Peyer's patch (tissue), 4 donors: ENCODE results near the gene NOL12. TPM values are rescaled to one million over a fixed set of nuclear protein-coding genes. Genes with fewer than 3 reads are reported as not detected.
A peak's percentile ranks its signal among the peaks of the same experiment; 100 is the strongest.

Source experiments
- DNase-seq, 3 donors: peaks; one replicate each; pipeline ENCODE4 v3.0.0-alpha.2; 2017 to 2019
- H3K27ac ChIP-seq, 4 donors: fragments of 200-600 bp; sonication (generic); one replicate each; pipeline ENCODE4 v1.5.1; 2016 to 2019
- H3K27me3 ChIP-seq, 2 donors: fragments of 200-600 bp; sonication (generic); one replicate each; pipeline ENCODE4 v1.5.1; 2019
- H3K36me3 ChIP-seq, 3 donors: fragments of 200-600 bp; sonication (generic); one replicate each; pipeline ENCODE4 v1.5.1; 2016 to 2019
- H3K4me1 ChIP-seq, 4 donors: fragments of 200-600 bp; sonication (generic); one replicate each; pipeline ENCODE4 v1.5.1; 2016 to 2019
- H3K4me3 ChIP-seq, 4 donors: fragments of 200-600 bp; sonication (generic); 1 replicate in 3 of 4; 2 replicates in 1 of 4; pipeline ENCODE4 v1.5.1; 2016 to 2019; ENCODE audit warnings: mild to moderate bottlenecking in 1 of 4
- H3K9me3 ChIP-seq, 4 donors: fragments of 200-600 bp; sonication (generic); one replicate each; pipeline ENCODE4 v1.5.1; 2016 to 2019; ENCODE audit warnings: mild to moderate bottlenecking in 1 of 4
- CTCF ChIP-seq, 6 experiments: fragments of 450-650 bp in 4 of 6; fragments of 200-600 bp in 2 of 6; sonication (generic) in 1 of 6; IDR thresholded peaks; one replicate each; pipeline ENCODE4 v1.5.1; 2017 to 2019; ENCODE audit warnings: antibody characterized with exemption in 6 of 6, mild to moderate bottlenecking in 3 of 6, moderate library complexity in 1 of 6
- POLR2A ChIP-seq, 2 donors: fragments of 450-650 bp; IDR thresholded peaks; one replicate each; pipeline ENCODE4 v1.5.1; 2017; ENCODE audit warnings: antibody characterized with exemption in 2 of 2, mild to moderate bottlenecking in 2 of 2, moderate library complexity in 2 of 2
- total RNA-seq, 4 donors: library from RNA; depleted of rRNA; stranded (reverse); fragments of >200 nt; gene quantifications; one replicate each; pipeline ENCODE4 v1.1.0, GENCODE V29; 2016

NOL12 gene
- total RNA-seq, 4 donors from 2014 or later, result 37.5 to 144 (median 57.1) TPM

GRCh38 chr22:37661160-37661924 is 24.8 kb upstream of the NOL12 start:
- Histone ChIP-seq H3K4me3 (peak overlapping the region in 2 of 4 donors; percentile 72 to 95), H3K9me3 (no peaks in the 10 kb centered on the region), H3K27ac (peak overlapping the region; percentile 85 to 98 (median 90)), H3K27me3 (no peaks in the 10 kb centered on the region), H3K4me1 (peaks cover 0 to 52% (median 24%) of the 10 kb centered on the region in 4 donors), H3K36me3 (peaks cover 0 to 11% (median 0%) of the 10 kb centered on the region in 3 donors)
- TF ChIP-seq POLR2A (IDR thresholded peaks at IDR 0.05) (no peak), CTCF (IDR thresholded peaks at IDR 0.05) (peak in 5 of 6 experiments; percentile 26 to 38 (median 28))
- DNase-seq, result no peak

DNA sequence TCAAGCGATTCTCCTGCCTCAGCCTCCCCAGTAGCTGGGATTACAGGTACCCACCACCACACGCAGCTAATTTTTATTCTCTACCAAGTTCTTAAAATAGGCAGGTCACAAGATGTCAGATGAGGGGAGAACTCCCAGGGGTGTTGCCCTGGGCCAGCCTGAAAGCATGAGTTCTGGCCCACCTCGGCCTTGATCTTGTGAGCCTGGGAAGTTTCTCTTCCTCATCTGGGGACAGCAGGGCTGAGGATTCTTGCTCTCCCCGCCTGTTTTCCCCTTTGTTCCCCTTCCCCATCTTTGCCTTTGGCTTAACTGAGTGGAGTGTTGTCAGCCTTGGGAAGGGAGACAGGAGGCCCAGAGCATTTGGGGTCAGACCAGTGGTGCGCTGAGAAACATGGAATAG is 24.1 kb upstream of the NOL12 start:
- peaks cover 0 to 49% (median 24%) of the 10 kb centered on the region in 4 donors for H3K4me1 ChIP-seq
- H3K36me3 ChIP-seq, result peaks cover 0 to 18% (median 0%) of the 10 kb centered on the region in 3 donors
- H3K27ac ChIP-seq, result peak overlapping the region; percentile 57 to 93 (median 86)
- H3K4me3 ChIP-seq, result no peak overlapping the region
- DNase-seq, result peak in 1 of 3 donors; percentile 54
- no peaks in the 10 kb centered on the region for H3K9me3 ChIP-seq
- no peaks in the 10 kb centered on the region for H3K27me3 ChIP-seq
- TF ChIP-seq POLR2A (IDR thresholded peaks at IDR 0.05) (no peak), CTCF (IDR thresholded peaks at IDR 0.05) (no peak)

DNA sequence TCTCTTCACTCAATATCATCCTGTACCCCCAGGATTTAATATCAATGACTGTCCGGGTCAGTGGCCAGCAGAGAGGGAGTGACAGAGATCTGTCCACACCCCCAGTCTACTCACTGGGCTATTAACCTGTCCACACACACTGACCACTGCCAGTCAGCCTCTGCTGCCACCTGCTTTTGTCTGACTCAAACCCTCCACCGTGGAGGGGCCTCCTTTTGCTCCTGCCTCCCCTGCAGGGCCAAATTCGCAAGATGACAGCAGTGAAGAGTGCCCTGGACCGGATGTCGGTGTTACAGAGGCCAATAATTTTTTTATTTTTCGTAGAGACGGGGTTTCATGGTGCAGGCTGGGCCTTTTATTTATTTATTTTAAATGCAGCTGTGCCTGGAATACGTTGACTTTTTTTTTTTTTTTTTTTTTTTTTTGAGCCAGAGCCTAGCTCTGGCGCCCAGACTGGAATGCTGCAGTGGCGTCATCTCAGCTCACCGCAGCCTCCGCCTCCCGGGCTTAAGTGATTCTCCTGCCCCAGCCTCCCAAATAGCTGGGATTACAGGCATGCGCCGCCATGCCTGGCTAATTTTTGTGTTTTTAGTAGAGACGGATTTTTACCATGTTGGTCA is 22.5 kb upstream of the NOL12 start:
- Histone ChIP-seq H3K4me3 (no peak overlapping the region), H3K27me3 (no peaks in the 10 kb centered on the region), H3K36me3 (peaks cover 0 to 22% (median 0%) of the 10 kb centered on the region in 3 donors), H3K9me3 (no peaks in the 10 kb centered on the region), H3K4me1 (peaks cover 0 to 39% (median 21%) of the 10 kb centered on the region in 4 donors), H3K27ac (peak overlapping the region; percentile 17 to 93 (median 60))
- TF ChIP-seq POLR2A (IDR thresholded peaks at IDR 0.05), result no peak
- no peak for TF ChIP-seq CTCF (IDR thresholded peaks at IDR 0.05)
- DNase-seq, result no peak

GRCh38 chr22:37664249-37665101 is 21.7 kb upstream of the NOL12 start:
- no peak for TF ChIP-seq CTCF (IDR thresholded peaks at IDR 0.05)
- TF ChIP-seq POLR2A (IDR thresholded peaks at IDR 0.05), result peak in 1 of 2 donors; percentile 16
- no peaks in the 10 kb centered on the region for H3K27me3 ChIP-seq
- H3K36me3 ChIP-seq, result peaks cover 0 to 22% (median 0%) of the 10 kb centered on the region in 3 donors
- no peaks in the 10 kb centered on the region for H3K9me3 ChIP-seq
- H3K4me1 ChIP-seq, result peaks cover 0 to 36% (median 19%) of the 10 kb centered on the region in 4 donors
- peak overlapping the region in 3 of 4 donors; percentile 49 to 93 (median 71) for H3K27ac ChIP-seq
- DNase-seq, result no peak
- H3K4me3 ChIP-seq, result no peak overlapping the region

GRCh38 chr22:37665487-37665886 is 20.7 kb upstream of the NOL12 start:
- no peak overlapping the region for H3K4me3 ChIP-seq
- H3K27me3 ChIP-seq, result no peaks in the 10 kb centered on the region
- no peak for DNase-seq
- TF ChIP-seq POLR2A (IDR thresholded peaks at IDR 0.05), result no peak
- no peak for TF ChIP-seq CTCF (IDR thresholded peaks at IDR 0.05)
- no peak overlapping the region for H3K27ac ChIP-seq
- H3K36me3 ChIP-seq, result peaks cover 0 to 22% (median 0%) of the 10 kb centered on the region in 3 donors
- no peaks in the 10 kb centered on the region for H3K9me3 ChIP-seq
- peaks cover 0 to 26% (median 12%) of the 10 kb centered on the region in 4 donors for H3K4me1 ChIP-seq
